Ovary (tissue), 9 donors: ENCODE results near the gene C1QA. TPM values are rescaled to one million over a fixed set of nuclear protein-coding genes. Genes with fewer than 3 reads are reported as not detected.

Experiments used
- DNase-seq, 5 donors: peaks; one replicate each; pipeline ENCODE4 v3.0.0-alpha.2; 2019 to 2020
- H3K27ac ChIP-seq, 2 donors: fragments of 200-600 bp; one replicate each; pipeline versions ENCODE4 v1.5.1 to v1.8.0; 2019 to 2022
- H3K27me3 ChIP-seq: fragments of 200-600 bp; one replicate; pipeline ENCODE4 v1.8.0; 2022
- H3K36me3 ChIP-seq: fragments of 200-600 bp; sonication (generic); one replicate; pipeline ENCODE4 v1.5.1; 2019
- H3K4me1 ChIP-seq: one replicate; pipeline ENCODE4 v1.8.1; 2013; ENCODE audit warnings: mild to moderate bottlenecking, moderate library complexity; ENCODE audit not compliant: insufficient read depth
- H3K4me3 ChIP-seq: fragments of 200-600 bp; sonication (generic); one replicate; pipeline ENCODE4 v1.5.1; 2017
- H3K9me3 ChIP-seq, 2 donors: fragments of 200-600 bp in 1 of 2; sonication (generic) in 1 of 2; one replicate each; pipeline versions ENCODE4 v1.5.1 to v1.8.1; 2013 to 2019; ENCODE audit warnings: mild to moderate bottlenecking in 1 of 2, moderate library complexity in 1 of 2
- EP300 ChIP-seq: sonication (generic); formaldehyde crosslinking; IDR thresholded peaks from one replicate; pipeline ENCODE4 v1.6.1; 2017; ENCODE audit warnings: antibody characterized with exemption
- POLR2A ChIP-seq: fragments of 450-650 bp; IDR thresholded peaks from one replicate; pipeline ENCODE4 v1.6.1; 2017; ENCODE audit warnings: antibody characterized with exemption, mild to moderate bottlenecking, moderate library complexity
- WGBS, 3 donors: extraction: QIAGEN DNeasy Blood & Tissue Kit in 1 of 3; methylation state at CpG; one replicate each; pipeline versions ENCODE4 v1.1.5 to v1.1.7; 2013 to 2017; 5-methylcytosine and 5-hydroxymethylcytosine counted together
- intact Hi-C, 4 donors: fragments of 100-400 bp; cut with DNase I; formaldehyde crosslinking; loops; one replicate each; pipeline versions ENCODE4 v1.11.0 to v1.15.1; 2022 to 2023
- polyA plus RNA-seq, 2 donors: library from polyadenylated mRNA; stranded (reverse); fragments of 200-250 nt in 1 of 2; fragments of 350-450 nt in 1 of 2; fragmentation: Illumina TruSeq in 1 of 2; extraction: RNeasy Lipid Tissue Mini Kit (QIAGEN cat#74804) in 1 of 2; gene quantifications; one replicate each; pipeline ENCODE4 v1.2.3, GENCODE V29; 2013 to 2014
- total RNA-seq, 7 donors: library from RNA; depleted of rRNA in 2 of 7; stranded (reverse); fragments of >200 nt in 2 of 7; fragmentation: NEBNext Ultra II Directional in 3 of 7; extraction: Animal tissue kit (Norgen Biotek cat#: 25700) in 3 of 7; gene quantifications; one replicate each; pipeline versions ENCODE4 v1.1.0 to v1.2.4, GENCODE V29; 2016 to 2023
- TF ChIP-seq, protein P1 (sequence below), 3 donors: fragments of 450-650 bp in 2 of 3; fragments of 200-600 bp in 1 of 3; IDR thresholded peaks; one replicate each; pipeline versions ENCODE4 v1.5.1 to v1.8.0; 2016 to 2022; ENCODE audit warnings: antibody characterized with exemption in 3 of 3, mild to moderate bottlenecking in 1 of 3
- donor health status: DM: no; HTN: no; CAD: no; lungs with moderate emphysema.
- donor health status: DM: no; HTN: no; CAD: no.
- donor health status: Bipolar disorder and iron deficiency.
- donor health status: DM: yes; HTN: yes; CAD: no.
- donor health status: DM: no; HTN: no; CAD: no.
- donor health status: DM: yes; HTN: yes; CAD: no.

C1QA gene
- total and polyA plus RNA-seq, 9 donors = 26.8 to 89.6 (median 52.7) TPM

DNA sequence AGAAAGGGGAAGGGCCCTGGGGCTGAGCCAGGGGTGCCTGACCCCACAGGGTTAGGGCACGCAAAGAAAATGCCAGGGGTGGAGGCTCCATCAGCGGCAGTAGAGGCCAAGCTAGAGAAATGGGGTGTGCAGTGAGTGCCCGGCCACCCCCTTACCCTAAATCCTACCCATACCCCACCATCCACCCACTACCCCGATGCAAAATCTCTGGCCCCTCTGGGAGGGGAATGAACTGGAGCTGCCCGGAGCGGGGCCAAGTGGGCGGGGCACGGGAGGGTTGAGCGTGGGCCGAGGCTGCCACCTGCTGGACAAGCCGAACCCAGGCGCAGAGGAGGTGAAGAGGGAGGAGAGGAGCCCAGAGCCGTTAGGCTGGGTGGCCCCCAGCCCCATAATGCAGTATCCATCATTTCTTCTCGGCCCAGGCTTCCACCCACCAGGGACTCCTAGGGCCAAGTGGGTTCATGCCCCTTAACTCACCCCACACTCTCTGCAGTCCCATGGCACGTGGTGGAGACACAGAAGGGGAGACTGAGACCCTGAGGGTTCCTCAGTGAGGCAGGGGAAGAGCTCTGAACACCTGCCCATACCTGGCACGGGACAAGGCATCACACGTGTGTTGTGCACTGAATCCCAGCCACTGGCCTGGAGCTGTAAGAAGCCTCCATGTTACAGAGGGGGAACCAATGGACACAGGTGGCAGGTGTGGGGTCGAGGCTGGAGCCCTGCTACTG lies 5.6 kb downstream of the C1QA start:
- H3K4me1 ChIP-seq = peaks cover 3% of the 10 kb centered on the region
- no peak overlapping the region for H3K4me3 ChIP-seq
- DNase-seq = peak; percentile 79 to 92 (median 90)
- H3K9me3 ChIP-seq = no peaks in the 10 kb centered on the region
- H3K27me3 ChIP-seq = no peaks in the 10 kb centered on the region
- intact Hi-C loops = loop anchor here (2.0 to 10.0 kb wide), 5 partner anchors 219 to 537 kb away; no protein-coding TSS in a partner anchor
- H3K36me3 ChIP-seq = no peaks in the 10 kb centered on the region
- H3K27ac ChIP-seq = no peak overlapping the region
- TF ChIP-seq EP300 (no peak), POLR2A (no peak)
- TF ChIP-seq, protein P1, sequence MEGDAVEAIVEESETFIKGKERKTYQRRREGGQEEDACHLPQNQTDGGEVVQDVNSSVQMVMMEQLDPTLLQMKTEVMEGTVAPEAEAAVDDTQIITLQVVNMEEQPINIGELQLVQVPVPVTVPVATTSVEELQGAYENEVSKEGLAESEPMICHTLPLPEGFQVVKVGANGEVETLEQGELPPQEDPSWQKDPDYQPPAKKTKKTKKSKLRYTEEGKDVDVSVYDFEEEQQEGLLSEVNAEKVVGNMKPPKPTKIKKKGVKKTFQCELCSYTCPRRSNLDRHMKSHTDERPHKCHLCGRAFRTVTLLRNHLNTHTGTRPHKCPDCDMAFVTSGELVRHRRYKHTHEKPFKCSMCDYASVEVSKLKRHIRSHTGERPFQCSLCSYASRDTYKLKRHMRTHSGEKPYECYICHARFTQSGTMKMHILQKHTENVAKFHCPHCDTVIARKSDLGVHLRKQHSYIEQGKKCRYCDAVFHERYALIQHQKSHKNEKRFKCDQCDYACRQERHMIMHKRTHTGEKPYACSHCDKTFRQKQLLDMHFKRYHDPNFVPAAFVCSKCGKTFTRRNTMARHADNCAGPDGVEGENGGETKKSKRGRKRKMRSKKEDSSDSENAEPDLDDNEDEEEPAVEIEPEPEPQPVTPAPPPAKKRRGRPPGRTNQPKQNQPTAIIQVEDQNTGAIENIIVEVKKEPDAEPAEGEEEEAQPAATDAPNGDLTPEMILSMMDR (IDR thresholded peaks at IDR 0.05) = peak; percentile 75 to 82 (median 79)
- WGBS, 3 donors = 7 to 14% (median 8%) methylated on average over 18 of the region's 18 CpGs

GRCh38 chr1:22643381-22643780 lies 7.0 kb downstream of the C1QA start, which contains the start of gene C1QC:
Gene C1QC, plus strand, starts transcription at chr1:22643633. Its CDS starts 391 bp downstream, at chr1:22644024.
- 75 to 83% (median 82%) methylated on average over 8 of the region's 8 CpGs for WGBS, 3 donors
- H3K9me3 ChIP-seq = no peaks in the 10 kb centered on the region
- intact Hi-C loops = loop anchor here in 3 of 4 donors (2.0 to 10.0 kb wide), 4 partner anchors 221 to 539 kb away; no protein-coding TSS in a partner anchor
- H3K27ac ChIP-seq = no peak within 1 kb of the TSS
- H3K4me3 ChIP-seq = no peak within 1 kb of the TSS
- TF ChIP-seq EP300 (no peak), POLR2A (no peak)
- TF ChIP-seq, protein P1 (IDR thresholded peaks at IDR 0.05) = no peak
- DNase-seq = no peak
- no peaks in the 10 kb centered on the region for H3K27me3 ChIP-seq
- no peaks in the 10 kb centered on the region for H3K36me3 ChIP-seq
- H3K4me1 ChIP-seq = peaks cover 3% of the 10 kb centered on the region

GRCh38 chr1:22643928-22644327 lies 7.5 kb downstream of the C1QA start:
- Histone ChIP-seq H3K27me3 (no peaks in the 10 kb centered on the region), H3K27ac (no peak overlapping the region), H3K4me1 (peaks cover 3% of the 10 kb centered on the region), H3K36me3 (no peaks in the 10 kb centered on the region), H3K9me3 (no peaks in the 10 kb centered on the region), H3K4me3 (no peak overlapping the region)
- DNase-seq = no peak
- no peak for TF ChIP-seq EP300
- TF ChIP-seq, protein P1 (IDR thresholded peaks at IDR 0.05) = no peak
- TF ChIP-seq POLR2A = no peak
- intact Hi-C loops = loop anchor here in 3 of 4 donors (2.0 to 10.0 kb wide), 4 partner anchors 222 to 539 kb away; no protein-coding TSS in a partner anchor
- WGBS, 3 donors = 78 to 84% (median 84%) methylated on average over 12 of the region's 12 CpGs

DNA sequence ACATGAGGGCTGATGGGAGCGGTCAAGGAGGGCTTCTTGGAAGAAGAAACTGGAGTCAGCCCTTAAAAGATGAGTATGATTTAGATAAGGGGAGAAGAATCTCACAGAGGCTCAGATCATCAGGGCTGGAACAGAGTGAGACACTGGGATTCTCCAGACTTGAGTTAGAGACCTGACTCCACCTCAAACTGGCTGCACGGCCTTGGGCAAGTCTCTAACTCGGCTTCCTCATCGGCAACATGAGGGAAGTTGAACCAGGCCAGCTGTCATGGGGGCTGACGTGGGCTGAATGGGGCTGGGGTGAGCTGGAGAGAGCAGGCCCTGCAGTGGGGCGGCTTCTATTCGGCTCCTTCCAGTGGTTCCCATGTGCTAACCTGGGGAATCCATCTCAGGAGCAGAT lies 9.5 kb downstream of the C1QA start:
- no peak overlapping the region for H3K27ac ChIP-seq
- H3K9me3 ChIP-seq = no peaks in the 10 kb centered on the region
- peaks cover 3% of the 10 kb centered on the region for H3K4me1 ChIP-seq
- H3K36me3 ChIP-seq = no peaks in the 10 kb centered on the region
- no peak for DNase-seq
- no peaks in the 10 kb centered on the region for H3K27me3 ChIP-seq
- intact Hi-C loops = loop anchor here in 2 of 4 donors (10.0 kb wide), 1 partner anchor 541 kb away; no protein-coding TSS in a partner anchor
- 58 to 67% (median 59%) methylated on average over 7 of the region's 7 CpGs for WGBS, 3 donors
- no peak for TF ChIP-seq EP300
- H3K4me3 ChIP-seq = no peak overlapping the region

DNA sequence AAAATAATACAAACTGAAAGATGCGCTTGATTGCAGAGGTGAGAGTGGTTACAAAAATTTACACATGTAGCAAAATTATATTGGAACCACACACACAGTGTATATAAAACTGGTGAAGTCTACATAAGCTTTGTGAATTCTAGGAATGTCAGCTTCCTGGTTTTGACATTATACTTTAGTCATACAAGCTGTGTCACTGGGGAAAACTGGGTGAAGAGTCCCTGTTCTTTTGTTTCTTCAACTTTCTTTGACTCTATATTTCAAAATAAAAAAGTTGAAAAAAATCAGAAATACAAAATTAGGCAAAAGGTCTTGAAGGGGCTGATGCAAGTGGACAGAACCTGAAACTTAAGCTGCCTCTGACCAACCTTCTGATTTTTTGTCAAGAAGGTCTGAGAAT lies 10.0 kb downstream of the C1QA start:
- H3K9me3 ChIP-seq = no peaks in the 10 kb centered on the region
- WGBS, 3 donors = 0 to 44% (median 0%) methylated on average over 1 of the region's 1 CpG
- peaks cover 3% of the 10 kb centered on the region for H3K4me1 ChIP-seq
- H3K4me3 ChIP-seq = no peak overlapping the region
- no peaks in the 10 kb centered on the region for H3K36me3 ChIP-seq
- intact Hi-C loops = loop anchor here in 2 of 4 donors (10.0 kb wide), 1 partner anchor 542 kb away; no protein-coding TSS in a partner anchor
- TF ChIP-seq POLR2A = no peak
- TF ChIP-seq EP300 = no peak
- TF ChIP-seq, protein P1 (IDR thresholded peaks at IDR 0.05) = no peak
- H3K27ac ChIP-seq = no peak overlapping the region
- DNase-seq = no peak
- no peaks in the 10 kb centered on the region for H3K27me3 ChIP-seq
